ENCODE data around the gene CTIF.

The CTIF gene

DNA sequence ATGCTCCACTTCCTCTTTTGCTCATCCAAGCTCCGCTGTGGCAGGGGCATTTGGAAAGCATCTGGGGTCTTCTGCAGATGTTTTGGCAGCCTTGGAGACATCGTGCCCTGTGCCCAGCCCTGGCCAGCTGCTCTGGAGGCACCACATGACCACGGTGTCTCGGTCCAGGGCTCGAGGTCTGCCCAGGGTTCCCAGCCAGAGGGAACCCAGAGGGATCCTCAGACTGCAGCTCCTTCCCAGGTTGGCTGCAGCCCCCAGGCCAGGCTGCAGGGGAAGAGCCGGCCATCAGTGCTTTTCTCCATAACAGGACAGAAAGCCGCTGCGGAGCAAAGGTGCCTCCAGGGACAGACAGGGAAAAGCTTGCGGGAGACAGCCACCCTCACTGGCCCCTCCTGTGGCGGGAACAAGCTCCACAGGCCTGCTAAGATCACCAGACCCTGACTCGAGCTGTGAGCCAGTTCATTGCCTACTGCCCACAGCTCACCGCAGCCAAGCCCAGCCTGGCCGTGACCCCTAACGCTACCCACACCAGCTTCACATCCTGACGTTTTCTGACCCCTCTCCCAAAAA, 337.2 kb downstream of the CTIF start:
- H3K36me3 Mint-ChIP-seq (ENCODE audit: low read depth) = peaks cover 2% of the 10 kb centered on the region
- H3K9me3 Mint-ChIP-seq = peaks cover 10% of the 10 kb centered on the region
- peak; percentile 24 for TF ChIP-seq CTCF (IDR thresholded peaks at IDR 0.05)
- DNase-seq = peak; percentile 51
- peaks cover 58% of the 10 kb centered on the region for H3K4me1 Mint-ChIP-seq
- H3K4me3 Mint-ChIP-seq = no peak overlapping the region
- H3K27ac Mint-ChIP-seq = peak overlapping the region; percentile 86
- H3K27me3 Mint-ChIP-seq (ENCODE audit: low read depth, poor library complexity) = peaks cover 8% of the 10 kb centered on the region

GRCh38 chr18:48876590-48876989, 337.8 kb downstream of the CTIF start:
- H3K27ac Mint-ChIP-seq = peak overlapping the region; percentile 86
- H3K4me3 Mint-ChIP-seq = no peak overlapping the region
- DNase-seq = no peak
- H3K9me3 Mint-ChIP-seq = peaks cover 15% of the 10 kb centered on the region
- TF ChIP-seq CTCF (IDR thresholded peaks at IDR 0.05) = no peak
- H3K27me3 Mint-ChIP-seq (ENCODE audit: low read depth, poor library complexity) = peaks cover 8% of the 10 kb centered on the region
- H3K4me1 Mint-ChIP-seq = peaks cover 55% of the 10 kb centered on the region
- H3K36me3 Mint-ChIP-seq (ENCODE audit: low read depth) = peaks cover 5% of the 10 kb centered on the region

DNA sequence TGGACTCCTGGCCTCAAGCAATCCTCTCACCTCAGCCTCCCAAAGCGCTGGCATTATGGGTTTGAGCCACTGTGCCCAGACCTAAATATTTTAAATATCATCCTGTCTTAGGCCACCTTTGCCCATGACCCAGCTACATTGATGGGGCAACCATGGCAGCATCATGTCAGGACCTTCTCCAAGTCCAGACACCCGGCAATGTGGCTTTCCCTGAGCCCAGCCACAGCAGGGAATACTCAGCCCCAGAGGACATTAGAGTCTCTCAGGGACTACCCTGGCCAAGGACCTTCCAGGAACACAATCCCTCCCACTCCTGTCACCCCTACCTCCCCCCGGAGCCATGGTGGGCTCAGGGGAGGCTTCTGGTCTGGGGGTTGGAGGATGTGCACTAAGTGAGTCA, 339.1 kb downstream of the CTIF start:
- peaks cover 5% of the 10 kb centered on the region for H3K36me3 Mint-ChIP-seq (ENCODE audit: low read depth)
- H3K9me3 Mint-ChIP-seq = peaks cover 15% of the 10 kb centered on the region
- peaks cover 42% of the 10 kb centered on the region for H3K4me1 Mint-ChIP-seq
- peaks cover 8% of the 10 kb centered on the region for H3K27me3 Mint-ChIP-seq (ENCODE audit: low read depth, poor library complexity)
- no peak for TF ChIP-seq CTCF (IDR thresholded peaks at IDR 0.05)
- H3K4me3 Mint-ChIP-seq = no peak overlapping the region
- no peak overlapping the region for H3K27ac Mint-ChIP-seq
- DNase-seq = no peak

GRCh38 chr18:48878471-48878870, 339.6 kb downstream of the CTIF start:
- Mint-ChIP-seq H3K27me3 (ENCODE audit: low read depth, poor library complexity) (peaks cover 8% of the 10 kb centered on the region), H3K27ac (peak overlapping the region; percentile 3), H3K4me3 (peak overlapping the region; percentile 43), H3K36me3 (ENCODE audit: low read depth) (peaks cover 5% of the 10 kb centered on the region), H3K9me3 (peaks cover 15% of the 10 kb centered on the region), H3K4me1 (peaks cover 36% of the 10 kb centered on the region)
- no peak for DNase-seq
- TF ChIP-seq CTCF (IDR thresholded peaks at IDR 0.05) = no peak

DNA sequence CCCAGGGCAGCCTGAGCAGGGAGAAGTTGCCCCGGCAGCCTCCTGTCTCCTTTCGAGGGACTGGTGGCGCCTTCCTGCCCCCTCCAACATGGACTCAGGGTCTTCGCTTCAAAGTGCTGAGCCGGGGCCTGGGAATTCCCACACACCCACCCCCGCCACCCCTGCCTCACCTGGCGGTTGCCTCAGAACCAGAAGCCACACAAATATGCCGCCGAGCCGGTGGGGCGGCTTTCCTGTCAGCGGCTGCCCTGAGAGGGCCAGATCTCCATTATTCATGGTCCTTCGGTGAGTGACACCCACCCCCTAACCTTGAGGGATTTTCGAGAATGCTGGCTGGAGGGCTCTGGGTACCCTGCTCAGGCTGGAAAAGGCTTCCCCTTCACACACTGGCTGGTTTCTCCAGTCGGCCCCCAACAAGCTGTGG, 340.2 kb downstream of the CTIF start:
- DNase-seq = no peak
- TF ChIP-seq CTCF (IDR thresholded peaks at IDR 0.05) = no peak
- Mint-ChIP-seq H3K27me3 (ENCODE audit: low read depth, poor library complexity) (peaks cover 8% of the 10 kb centered on the region), H3K36me3 (ENCODE audit: low read depth) (peaks cover 5% of the 10 kb centered on the region), H3K27ac (no peak overlapping the region), H3K4me3 (no peak overlapping the region), H3K4me1 (peaks cover 36% of the 10 kb centered on the region), H3K9me3 (peaks cover 15% of the 10 kb centered on the region)

DNA sequence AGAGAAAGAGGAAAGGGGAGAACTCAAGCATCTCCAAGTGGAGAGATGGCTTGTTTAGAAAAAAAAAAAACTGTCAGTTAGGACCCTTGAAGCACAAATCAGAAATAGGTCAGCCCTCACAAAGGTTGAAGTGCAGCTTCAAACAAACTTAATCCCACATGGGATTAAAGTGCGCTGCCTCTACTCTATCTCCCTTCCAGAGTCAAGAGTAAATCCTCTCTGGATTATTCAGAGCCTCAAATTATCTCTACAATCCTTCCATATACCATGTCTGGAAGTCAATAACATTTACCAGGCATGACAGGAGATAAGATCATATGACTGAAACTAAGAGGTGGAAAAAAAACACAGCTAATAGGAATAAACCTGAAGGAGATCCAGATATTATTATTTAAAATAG, 342.1 kb downstream of the CTIF start:
- Mint-ChIP-seq H3K36me3 (ENCODE audit: low read depth) (peaks cover 5% of the 10 kb centered on the region), H3K4me1 (peaks cover 42% of the 10 kb centered on the region), H3K27me3 (ENCODE audit: low read depth, poor library complexity) (peaks cover 13% of the 10 kb centered on the region), H3K27ac (no peak overlapping the region), H3K9me3 (peaks cover 15% of the 10 kb centered on the region), H3K4me3 (no peak overlapping the region)
- no peak for TF ChIP-seq CTCF (IDR thresholded peaks at IDR 0.05)
- no peak for DNase-seq
